Measurements from ENCODE around the gene VSIG8.

VSIG8 gene

GRCh38 chr1:159815926-159816325 lies 46.5 kb downstream of the VSIG8 start:
- Mint-ChIP-seq H3K4me3 (no peak overlapping the region), H3K27me3 (no peaks in the 10 kb centered on the region), H3K36me3 (no peaks in the 10 kb centered on the region), H3K9me3 (no peaks in the 10 kb centered on the region), H3K27ac (no peak overlapping the region), H3K4me1 (no peaks in the 10 kb centered on the region)
- no peak for ATAC-seq

GRCh38 chr1:159804924-159805323 lies 57.5 kb downstream of the VSIG8 start:
- no peaks in the 10 kb centered on the region for H3K9me3 Mint-ChIP-seq
- no peaks in the 10 kb centered on the region for H3K36me3 Mint-ChIP-seq
- no peak overlapping the region for H3K27ac Mint-ChIP-seq
- peaks cover 76% of the 10 kb centered on the region for H3K27me3 Mint-ChIP-seq
- no peak for ATAC-seq
- peaks cover 9% of the 10 kb centered on the region for H3K4me1 Mint-ChIP-seq
- no peak overlapping the region for H3K4me3 Mint-ChIP-seq
